ENCODE data around the gene FEM1B. TPM values are rescaled to one million over a fixed set of nuclear protein-coding genes. Genes with fewer than 3 reads are reported as not detected.

Gene FEM1B
- total and polyA plus RNA-seq, 2 donors (not counting 1 experiment from before 2014, with no cell fraction given), result 38.2 to 48.4 TPM

DNA sequence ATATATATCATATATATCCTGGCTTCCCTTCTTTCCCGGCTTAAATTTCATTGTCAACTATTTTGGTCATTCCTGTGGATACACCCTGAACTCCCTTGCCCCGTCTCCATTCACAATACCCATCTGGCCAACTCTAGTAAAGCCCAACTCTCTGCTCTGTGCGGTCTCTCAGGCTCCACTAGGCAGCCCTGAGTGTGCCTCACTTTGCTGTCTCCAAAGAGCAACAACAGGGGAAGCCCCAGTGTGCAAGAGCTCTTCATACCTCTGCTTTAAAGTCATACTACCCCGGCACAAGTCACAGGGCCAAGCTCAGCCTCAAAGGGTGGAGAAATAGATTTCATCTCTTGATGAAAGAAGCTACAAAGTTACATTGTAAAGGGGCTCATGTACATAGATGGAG lies 18.9 kb upstream of the FEM1B start:
- Histone ChIP-seq H4K20me1 (ENCODE audit: control insufficient read depth, extremely low read depth, insufficient read depth, low read length) (no peaks in the 10 kb centered on the region), H3K27ac (ENCODE audit: insufficient read depth, low read length) (no peak overlapping the region)

GRCh38 chr15:68259883-68260282 lies 17.7 kb upstream of the FEM1B start:
- no peaks in the 10 kb centered on the region for H3K36me3 ChIP-seq (ENCODE audit: control insufficient read depth, insufficient read depth, low read length)
- no peak overlapping the region for H3K4me3 ChIP-seq (replicated peaks in 1 of 4; ENCODE audit: control extremely low read depth in 1 of 4, insufficient read depth in 1 of 4, low read depth in 3 of 4, low read length in 4 of 4)
- TF ChIP-seq CTCF (conservative IDR thresholded peaks at IDR 0.05 in 1 of 2, IDR thresholded peaks at IDR 0.05 in 1 of 2; ENCODE audit: low read depth in 1 of 2, low read length in 2 of 2), result no peak
- TF ChIP-seq EZH2 (IDR thresholded peaks at IDR 0.05; ENCODE audit: low read length, missing control alignments), result no peak
- DNase-seq (ENCODE audit: low read depth in 2 of 2), result no peak
- no peak overlapping the region for H3K27ac ChIP-seq (ENCODE audit: insufficient read depth, low read length)
- no peak overlapping the region for H3K4me2 ChIP-seq (ENCODE audit: extremely low read depth, insufficient read depth, low read length)
- H3K79me2 ChIP-seq (ENCODE audit: control insufficient read depth, insufficient read depth, low read length), result no peaks in the 10 kb centered on the region
- H4K20me1 ChIP-seq (ENCODE audit: control insufficient read depth, extremely low read depth, insufficient read depth, low read length), result no peaks in the 10 kb centered on the region
- no peaks in the 10 kb centered on the region for H3K27me3 ChIP-seq (ENCODE audit: control insufficient read depth, insufficient read depth, low read length)
- H3K4me1 ChIP-seq (ENCODE audit: control insufficient read depth, extremely low read depth, insufficient read depth, low read length), result peaks cover 2% of the 10 kb centered on the region
- H3K9ac ChIP-seq (ENCODE audit: insufficient read depth, low read length), result no peak overlapping the region
- no peak overlapping the region for H2AFZ ChIP-seq (ENCODE audit: low read length)
- H3K9me3 ChIP-seq (ENCODE audit: control insufficient read depth, insufficient read depth, low read depth, low read length), result no peaks in the 10 kb centered on the region

More for the DNA sequence above, 18.9 kb upstream of the FEM1B start:
- Histone ChIP-seq H3K36me3 (ENCODE audit: control insufficient read depth, insufficient read depth, low read length) (no peaks in the 10 kb centered on the region), H2AFZ (ENCODE audit: low read length) (no peak overlapping the region), H3K9me3 (ENCODE audit: control insufficient read depth, insufficient read depth, low read depth, low read length) (no peaks in the 10 kb centered on the region), H3K4me3 (replicated peaks in 1 of 4; ENCODE audit: control extremely low read depth in 1 of 4, insufficient read depth in 1 of 4, low read depth in 3 of 4, low read length in 4 of 4) (no peak overlapping the region), H3K79me2 (ENCODE audit: control insufficient read depth, insufficient read depth, low read length) (no peaks in the 10 kb centered on the region), H3K4me2 (ENCODE audit: extremely low read depth, insufficient read depth, low read length) (no peak overlapping the region), H3K4me1 (ENCODE audit: control insufficient read depth, extremely low read depth, insufficient read depth, low read length) (peaks cover 2% of the 10 kb centered on the region), H3K27me3 (ENCODE audit: control insufficient read depth, insufficient read depth, low read length) (no peaks in the 10 kb centered on the region), H3K9ac (ENCODE audit: insufficient read depth, low read length) (no peak overlapping the region)
- DNase-seq (ENCODE audit: low read depth in 2 of 2), result no peak
- TF ChIP-seq CTCF (conservative IDR thresholded peaks at IDR 0.05 in 1 of 2, IDR thresholded peaks at IDR 0.05 in 1 of 2; ENCODE audit: low read depth in 1 of 2, low read length in 2 of 2) (no peak), EZH2 (IDR thresholded peaks at IDR 0.05; ENCODE audit: low read length, missing control alignments) (no peak)

GRCh38 chr15:68261241-68261640 lies 16.3 kb upstream of the FEM1B start:
- Histone ChIP-seq H3K4me1 (ENCODE audit: control insufficient read depth, extremely low read depth, insufficient read depth, low read length) (peaks cover 2% of the 10 kb centered on the region), H3K4me3 (replicated peaks in 1 of 4; ENCODE audit: control extremely low read depth in 1 of 4, insufficient read depth in 1 of 4, low read depth in 3 of 4, low read length in 4 of 4) (no peak overlapping the region), H3K79me2 (ENCODE audit: control insufficient read depth, insufficient read depth, low read length) (no peaks in the 10 kb centered on the region), H4K20me1 (ENCODE audit: control insufficient read depth, extremely low read depth, insufficient read depth, low read length) (no peaks in the 10 kb centered on the region), H3K27me3 (ENCODE audit: control insufficient read depth, insufficient read depth, low read length) (no peaks in the 10 kb centered on the region), H3K36me3 (ENCODE audit: control insufficient read depth, insufficient read depth, low read length) (no peaks in the 10 kb centered on the region), H3K27ac (ENCODE audit: insufficient read depth, low read length) (no peak overlapping the region), H2AFZ (ENCODE audit: low read length) (no peak overlapping the region), H3K9me3 (ENCODE audit: control insufficient read depth, insufficient read depth, low read depth, low read length) (no peaks in the 10 kb centered on the region), H3K9ac (ENCODE audit: insufficient read depth, low read length) (no peak overlapping the region), H3K4me2 (ENCODE audit: extremely low read depth, insufficient read depth, low read length) (no peak overlapping the region)
- no peak for DNase-seq (ENCODE audit: low read depth in 2 of 2)
- TF ChIP-seq CTCF (conservative IDR thresholded peaks at IDR 0.05 in 1 of 2, IDR thresholded peaks at IDR 0.05 in 1 of 2; ENCODE audit: low read depth in 1 of 2, low read length in 2 of 2), result no peak
- no peak for TF ChIP-seq EZH2 (IDR thresholded peaks at IDR 0.05; ENCODE audit: low read length, missing control alignments)

All from fibroblast of lung (primary cell).